K562 treated with DMSO at 1 percent for 4 hours (cell line): Measurements from ENCODE around the gene TMEM35B. TPM values are rescaled to one million over a fixed set of nuclear protein-coding genes. Genes with fewer than 3 reads are reported as not detected.

Source experiments
- total RNA-seq: library from RNA; unstranded; fragments of 300-600 nt; gene quantifications from 2 replicates; pipeline ENCODE4 v1.2.3, GENCODE V29; 2022; ENCODE audit not compliant: insufficient read depth

TMEM35B gene
- 17.2 and 20.1 TPM in 2 replicates for total RNA-seq

GRCh38 chr1:34984793-34985608, at the start of gene TMEM35B:
Gene TMEM35B, minus strand, starts transcription at chr1:34985347. Its CDS starts 42 bp downstream, at chr1:34985305.

Other genes with a start within 250 kb of the TMEM35B start
- gene GJB5, start 230.3 kb downstream of the TMEM35B start, total RNA-seq: not detected in 2 replicates
- not detected in 2 replicates for gene GJB4, start 225.6 kb downstream of the TMEM35B start, total RNA-seq
- not detected in 2 replicates for gene GJB3, start 204.1 kb downstream of the TMEM35B start, total RNA-seq
- not detected in 2 replicates for gene GJA4, start 192.3 kb downstream of the TMEM35B start, total RNA-seq
- gene SMIM12, start 125.6 kb downstream of the TMEM35B start, total RNA-seq: 34.0 and 36.5 TPM in 2 replicates
- not detected in 2 replicates for gene DLGAP3, start 55.7 kb downstream of the TMEM35B start, total RNA-seq
- 3.7 and 5.9 TPM in 2 replicates for gene ZMYM6, start 46.6 kb upstream of the TMEM35B start, total RNA-seq
- gene ZMYM1, start 94.0 kb upstream of the TMEM35B start, total RNA-seq: 5.6 and 5.7 TPM in 2 replicates
- 284 and 355 TPM in 2 replicates for gene SFPQ, start 207.8 kb upstream of the TMEM35B start, total RNA-seq